Testis (tissue), 2 donors: ENCODE results near the gene CNTFR.

Experiments used
- CTCF ChIP-seq, 3 experiments: fragments of 450-650 bp in 2 of 3; fragments of 200-600 bp in 1 of 3; sonication (generic) in 1 of 3; IDR thresholded peaks; one replicate each; pipeline ENCODE4 v1.5.1; 2016 to 2019; ENCODE audit warnings: antibody characterized with exemption in 3 of 3, mild to moderate bottlenecking in 2 of 3, moderate library complexity in 1 of 3
- POLR2A ChIP-seq: fragments of 450-650 bp; IDR thresholded peaks from one replicate; pipeline ENCODE4 v1.6.1; 2017; ENCODE audit warnings: antibody characterized with exemption, mild to moderate bottlenecking, moderate library complexity

DNA sequence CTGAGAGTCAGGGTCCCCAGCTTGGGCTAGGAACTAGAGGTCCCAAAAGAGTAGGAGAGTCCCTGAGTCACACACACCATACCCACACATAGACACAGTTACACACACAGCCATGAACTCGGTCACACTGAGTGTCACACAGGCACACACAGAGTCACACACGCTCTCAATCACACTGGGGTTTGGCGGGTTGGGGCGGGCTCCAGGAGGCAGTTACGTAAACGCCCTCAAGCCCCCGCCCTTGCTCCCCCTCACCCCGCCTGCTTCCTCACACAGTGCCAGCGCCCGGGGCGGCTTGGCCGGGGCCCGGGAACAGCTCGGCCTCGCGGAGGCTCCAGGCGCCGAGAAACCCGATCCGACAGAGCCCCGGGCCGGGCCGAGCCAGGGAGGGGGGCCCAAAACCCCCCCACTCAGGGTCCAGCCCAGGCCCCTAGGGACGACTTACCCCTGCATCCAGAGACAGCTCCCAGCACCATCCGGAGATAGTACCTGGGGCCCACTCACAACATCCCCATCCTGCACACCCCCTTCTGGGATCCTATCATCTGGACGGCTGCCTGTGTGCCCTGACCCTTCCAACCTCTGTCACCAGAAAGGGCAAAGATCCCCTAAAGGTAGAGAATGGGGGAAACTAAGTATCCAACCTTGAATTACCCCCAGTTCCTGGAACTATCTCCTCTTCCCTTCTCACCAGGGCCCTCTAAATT is 3.5 kb upstream of the CNTFR start:
- TF ChIP-seq CTCF (IDR thresholded peaks at IDR 0.05) (no peak), POLR2A (no peak)
